Measurements from ENCODE around the gene PGAP3. TPM values are rescaled to one million over a fixed set of nuclear protein-coding genes. Genes with fewer than 3 reads are reported as not detected.

Gene PGAP3
- total RNA-seq, 1 experiment from 2014 or later, result 29.0 TPM

- no peak overlapping the region for H4K5ac ChIP-seq (ENCODE audit: insufficient read length, low read depth, low read length)
- no peak overlapping the region for H3K23ac ChIP-seq (ENCODE audit: insufficient read length, low read depth, low read length)
- no peak overlapping the region for H3K9ac ChIP-seq (ENCODE audit: extremely low read depth, insufficient read length, low read length)
- H3K56ac ChIP-seq (ENCODE audit: insufficient read length, low read depth, low read length), result no peak overlapping the region
- H3K18ac ChIP-seq (ENCODE audit: insufficient read length, low read depth, low read length), result no peak overlapping the region
- H4K20me1 ChIP-seq (ENCODE audit: control insufficient read depth, insufficient read depth, insufficient read length), result no peaks in the 10 kb centered on the region
- peaks cover 7% of the 10 kb centered on the region; the same call in 1 of the 2 replicates for H3K4me1 ChIP-seq (ENCODE audit: insufficient read depth, low read length)
- no peak overlapping the region for H2BK12ac ChIP-seq (ENCODE audit: insufficient read length, low read depth, low read length)
- no peak overlapping the region for H2BK20ac ChIP-seq (ENCODE audit: low read depth, low read length, poor library complexity, severe bottlenecking)
- no peak for DNase-seq
- H2BK120ac ChIP-seq (ENCODE audit: low read depth, low read length, poor library complexity, severe bottlenecking), result no peak overlapping the region
- H3K27me3 Mint-ChIP-seq (ENCODE audit: low read depth), result no peaks in the 10 kb centered on the region; the same call in 1 of the 2 replicates
- peaks cover 64 to 65% of the 10 kb centered on the region in 2 experiments for H3K4me1 Mint-ChIP-seq
- H2AFZ ChIP-seq (ENCODE audit: low read length), result no peak overlapping the region
- H3T11ph ChIP-seq (ENCODE audit: low read length), result no peak overlapping the region
- H3K14ac ChIP-seq (ENCODE audit: insufficient read depth, low read length), result no peak overlapping the region
- no peak overlapping the region for H4K91ac ChIP-seq (ENCODE audit: insufficient read length, low read depth, low read length)
- H3K9me3 Mint-ChIP-seq, result no peaks in the 10 kb centered on the region
- H3K79me1 ChIP-seq (ENCODE audit: insufficient read depth, low read depth, low read length, poor library complexity, severe bottlenecking), result no peaks in the 10 kb centered on the region
- no peak for TF ChIP-seq CTCF (conservative IDR thresholded peaks at IDR 0.05)
- no peak overlapping the region for H2BK15ac ChIP-seq (ENCODE audit: low read depth, low read length)
- no peak overlapping the region for H3K27ac ChIP-seq (ENCODE audit: insufficient read length, low read depth, low read length)
- peaks cover 0 to 5% (median 0%) of the 10 kb centered on the region in 3 experiments; a peak in 3 of 7 replicates for H3K36me3 Mint-ChIP-seq (ENCODE audit: insufficient read depth in 1 of 3, low read depth in 3 of 3)
- no CpG with 5 or more reads among the region's 4 CpGs for WGBS (ENCODE audit: extremely low coverage, insufficient read length, low lambda C conversion rate)
- H3K4ac ChIP-seq (ENCODE audit: low read depth, low read length), result no peak overlapping the region
- no peaks in the 10 kb centered on the region for H3K27me3 ChIP-seq (ENCODE audit: insufficient read depth, low read length)
- no peak overlapping the region for H2AK5ac ChIP-seq (ENCODE audit: insufficient read length, low read length)
- no peak overlapping the region for H4K8ac ChIP-seq (replicated peaks; ENCODE audit: insufficient read length, low read depth, low read length)
- no peak overlapping the region for H3K4me2 ChIP-seq (ENCODE audit: insufficient read depth, insufficient read length, low read length)
- H3K79me2 ChIP-seq (ENCODE audit: insufficient read depth, low read length), result no peaks in the 10 kb centered on the region; the same call in 1 of the 2 replicates
- H3K4me3 Mint-ChIP-seq, result no peak overlapping the region
- peaks cover 11% of the 10 kb centered on the region for H3K23me2 ChIP-seq (ENCODE audit: insufficient read length, low read depth, low read length, poor library complexity, severe bottlenecking)
- H3K9me3 ChIP-seq (ENCODE audit: control insufficient read depth, low read depth, low read length), result no peaks in the 10 kb centered on the region
- peak overlapping the region in 1 of 3 experiments; percentile 28; a peak in 1 of 7 replicates for H3K27ac Mint-ChIP-seq
- H2BK5ac ChIP-seq (ENCODE audit: insufficient read length, low read length), result no peak overlapping the region
Measured at GRCh38 chr17:39641097-39641496, 46.8 kb downstream of the PGAP3 start.
